Esophagus squamous epithelium (tissue), 5 donors: ENCODE measurements around the gene APH1A. TPM values are rescaled to one million over a fixed set of nuclear protein-coding genes. Genes with fewer than 3 reads are reported as not detected.

ENCODE experiments used
- DNase-seq: peaks from one replicate; lab custom pipeline; 2025; lab: John Stamatoyannopoulos, UW
- H3K27ac ChIP-seq, 4 donors: fragments of 200-600 bp; sonication (generic); one replicate each; pipeline ENCODE4 v1.5.1; 2016 to 2019; ENCODE audit warnings: mild to moderate bottlenecking in 1 of 4
- H3K27me3 ChIP-seq, 4 donors: fragments of 200-600 bp; sonication (generic); 1 replicate in 3 of 4; 2 replicates in 1 of 4; pipeline versions ENCODE4 v1.5.1 to v1.6.0; 2017 to 2021; ENCODE audit warnings: antibody characterized with exemption in 1 of 4
- H3K36me3 ChIP-seq, 3 donors: fragments of 200-600 bp; sonication (generic); one replicate each; pipeline ENCODE4 v1.5.1; 2016 to 2019
- H3K4me1 ChIP-seq, 3 donors: fragments of 200-600 bp; sonication (generic); one replicate each; pipeline ENCODE4 v1.5.1; 2017 to 2019
- H3K4me3 ChIP-seq, 4 donors: fragments of 200-600 bp; sonication (generic); 1 replicate in 3 of 4; 2 replicates in 1 of 4; pipeline ENCODE4 v1.5.1; 2016 to 2019; ENCODE audit warnings: mild to moderate bottlenecking in 2 of 4, moderate library complexity in 1 of 4
- H3K9me3 ChIP-seq, 3 donors: fragments of 200-600 bp; sonication (generic); one replicate each; pipeline ENCODE4 v1.5.1; 2016 to 2019
- CTCF ChIP-seq, 6 experiments: fragments of 450-650 bp in 4 of 6; fragments of 200-600 bp in 2 of 6; sonication (generic) in 2 of 6; IDR thresholded peaks; one replicate each; pipeline ENCODE4 v1.5.1; 2016 to 2019; ENCODE audit warnings: antibody characterized with exemption in 6 of 6, mild to moderate bottlenecking in 4 of 6, moderate library complexity in 4 of 6
- POLR2A ChIP-seq, 4 donors: fragments of 450-650 bp; IDR thresholded peaks; one replicate each; pipeline ENCODE4 v1.6.1; 2017; ENCODE audit warnings: antibody characterized with exemption in 4 of 4, mild to moderate bottlenecking in 4 of 4, moderate library complexity in 3 of 4
- WGBS, 2 donors: methylation state at CpG; one replicate each; pipeline ENCODE4 v1.1.5; 2018; 5-methylcytosine and 5-hydroxymethylcytosine counted together
- intact Hi-C: fragments of 100-400 bp; cut with DNase I; formaldehyde crosslinking; loops from one replicate; pipeline ENCODE4 v1.15.0; 2022
- total RNA-seq, 4 donors: library from RNA; depleted of rRNA; stranded (reverse); fragments of >200 nt; gene quantifications; one replicate each; pipeline ENCODE4 v1.1.0, GENCODE V29; 2016
- donor health status: DM: yes; HTN: yes; CAD: no.

APH1A gene
- total RNA-seq, 4 donors from 2014 or later = 94.0 to 112 (median 95.2) TPM

- no peak for TF ChIP-seq POLR2A (IDR thresholded peaks at IDR 0.05)
- TF ChIP-seq CTCF (IDR thresholded peaks at IDR 0.05) = no peak
- no peak overlapping the region for H3K27ac ChIP-seq
- H3K36me3 ChIP-seq = peaks cover 0 to 36% (median 0%) of the 10 kb centered on the region in 3 donors
- intact Hi-C loops = no loop called here
- no peak overlapping the region for H3K4me3 ChIP-seq
- DNase-seq = no peak
- H3K4me1 ChIP-seq = peaks cover 2 to 13% (median 6%) of the 10 kb centered on the region in 3 donors
- no peaks in the 10 kb centered on the region for H3K27me3 ChIP-seq
- no peaks in the 10 kb centered on the region for H3K9me3 ChIP-seq
- WGBS, 2 donors = 71 to 83% methylated on average over 1 of the region's 1 CpG
Observed at GRCh38 chr1:150288382-150288781, 19.6 kb upstream of the APH1A start.

- Histone ChIP-seq H3K9me3 (no peaks in the 10 kb centered on the region), H3K27me3 (no peaks in the 10 kb centered on the region), H3K4me1 (peaks cover 10 to 41% (median 22%) of the 10 kb centered on the region in 3 donors), H3K36me3 (peaks cover 0 to 36% (median 0%) of the 10 kb centered on the region in 3 donors), H3K4me3 (peak overlapping the region in 3 of 4 donors; percentile 58 to 69 (median 62)), H3K27ac (peak overlapping the region; percentile 85 to 95 (median 92))
- DNase-seq = no peak
- intact Hi-C loops = no loop called here
- 56 to 80% methylated on average over 3 to 12 of the region's 12 CpGs for WGBS, 2 donors
- no peak for TF ChIP-seq CTCF (IDR thresholded peaks at IDR 0.05)
- no peak for TF ChIP-seq POLR2A (IDR thresholded peaks at IDR 0.05)
Observed at GRCh38 chr1:150283260-150283659, 14.4 kb upstream of the APH1A start.

- 8 to 9% methylated on average over 21 of the region's 21 CpGs for WGBS, 2 donors
- peaks cover 10 to 41% (median 22%) of the 10 kb centered on the region in 3 donors for H3K4me1 ChIP-seq
- H3K4me3 ChIP-seq = peak overlapping the region; percentile 32 to 69 (median 60)
- no peaks in the 10 kb centered on the region for H3K9me3 ChIP-seq
- intact Hi-C loops = no loop called here
- peaks cover 0 to 33% (median 0%) of the 10 kb centered on the region in 3 donors for H3K36me3 ChIP-seq
- H3K27ac ChIP-seq = peak overlapping the region; percentile 85 to 95 (median 92)
- DNase-seq = no peak
- peak in 2 of 4 donors; percentile 15 to 63 for TF ChIP-seq POLR2A (IDR thresholded peaks at IDR 0.05)
- TF ChIP-seq CTCF (IDR thresholded peaks at IDR 0.05) = no peak
- no peaks in the 10 kb centered on the region for H3K27me3 ChIP-seq
Observed at GRCh38 chr1:150282558-150282958, 13.7 kb upstream of the APH1A start.

GRCh38 chr1:150281758-150282557 is 13.1 kb upstream of the APH1A start, which contains the start of gene CIART:
TSS of gene CIART (plus strand) at chr1:150282554. CDS start at chr1:150283268, 714 bp downstream.
- Histone ChIP-seq H3K27me3 (no peaks in the 10 kb centered on the region), H3K27ac (peak within 1 kb of the TSS; percentile 85 to 95 (median 92)), H3K4me3 (peak within 1 kb of the TSS; percentile 32 to 69 (median 60)), H3K9me3 (no peaks in the 10 kb centered on the region), H3K36me3 (peaks cover 0 to 29% (median 0%) of the 10 kb centered on the region in 3 donors), H3K4me1 (peaks cover 10 to 41% (median 22%) of the 10 kb centered on the region in 3 donors)
- 1 to 2% methylated on average over 37 to 46 of the region's 46 CpGs for WGBS, 2 donors
- peak; percentile 64 for DNase-seq
- no peak for TF ChIP-seq CTCF (IDR thresholded peaks at IDR 0.05)
- TF ChIP-seq POLR2A (IDR thresholded peaks at IDR 0.05) = peak in 2 of 4 donors; percentile 20 to 58
- intact Hi-C loops = no loop called here

- no peaks in the 10 kb centered on the region for H3K9me3 ChIP-seq
- peaks cover 10 to 41% (median 22%) of the 10 kb centered on the region in 3 donors for H3K4me1 ChIP-seq
- peak overlapping the region; percentile 32 to 69 (median 60) for H3K4me3 ChIP-seq
- H3K27ac ChIP-seq = peak overlapping the region; percentile 85 to 95 (median 92)
- no peaks in the 10 kb centered on the region for H3K27me3 ChIP-seq
- H3K36me3 ChIP-seq = peaks cover 0 to 29% (median 0%) of the 10 kb centered on the region in 3 donors
- WGBS, 2 donors = 0 to 2% methylated on average over 14 of the region's 15 CpGs
- no peak for TF ChIP-seq POLR2A (IDR thresholded peaks at IDR 0.05)
- peak; percentile 53 to 80 (median 72) for TF ChIP-seq CTCF (IDR thresholded peaks at IDR 0.05)
- intact Hi-C loops = no loop called here
- no peak for DNase-seq
Observed at GRCh38 chr1:150281221-150281757, 12.5 kb upstream of the APH1A start.
